Vagina (tissue), 2 donors: ENCODE measurements around the gene ADD1.

Experiments used
- POLR2AphosphoS5 ChIP-seq, 2 donors: sonication (generic); formaldehyde crosslinking; IDR thresholded peaks; one replicate each; pipeline ENCODE4 v1.9.0; 2017; ENCODE audit warnings: antibody characterized with exemption in 2 of 2, mild to moderate bottlenecking in 2 of 2, low read depth in 1 of 2; ENCODE audit not compliant: insufficient read depth in 1 of 2
- TF ChIP-seq, protein P1 (sequence below), 3 experiments: fragments of 450-650 bp in 2 of 3; fragments of 200-600 bp in 1 of 3; sonication (generic) in 1 of 3; IDR thresholded peaks; one replicate each; pipeline ENCODE4 v1.5.1; 2017 to 2019; ENCODE audit warnings: antibody characterized with exemption in 3 of 3, mild to moderate bottlenecking in 2 of 3, moderate library complexity in 2 of 3

DNA sequence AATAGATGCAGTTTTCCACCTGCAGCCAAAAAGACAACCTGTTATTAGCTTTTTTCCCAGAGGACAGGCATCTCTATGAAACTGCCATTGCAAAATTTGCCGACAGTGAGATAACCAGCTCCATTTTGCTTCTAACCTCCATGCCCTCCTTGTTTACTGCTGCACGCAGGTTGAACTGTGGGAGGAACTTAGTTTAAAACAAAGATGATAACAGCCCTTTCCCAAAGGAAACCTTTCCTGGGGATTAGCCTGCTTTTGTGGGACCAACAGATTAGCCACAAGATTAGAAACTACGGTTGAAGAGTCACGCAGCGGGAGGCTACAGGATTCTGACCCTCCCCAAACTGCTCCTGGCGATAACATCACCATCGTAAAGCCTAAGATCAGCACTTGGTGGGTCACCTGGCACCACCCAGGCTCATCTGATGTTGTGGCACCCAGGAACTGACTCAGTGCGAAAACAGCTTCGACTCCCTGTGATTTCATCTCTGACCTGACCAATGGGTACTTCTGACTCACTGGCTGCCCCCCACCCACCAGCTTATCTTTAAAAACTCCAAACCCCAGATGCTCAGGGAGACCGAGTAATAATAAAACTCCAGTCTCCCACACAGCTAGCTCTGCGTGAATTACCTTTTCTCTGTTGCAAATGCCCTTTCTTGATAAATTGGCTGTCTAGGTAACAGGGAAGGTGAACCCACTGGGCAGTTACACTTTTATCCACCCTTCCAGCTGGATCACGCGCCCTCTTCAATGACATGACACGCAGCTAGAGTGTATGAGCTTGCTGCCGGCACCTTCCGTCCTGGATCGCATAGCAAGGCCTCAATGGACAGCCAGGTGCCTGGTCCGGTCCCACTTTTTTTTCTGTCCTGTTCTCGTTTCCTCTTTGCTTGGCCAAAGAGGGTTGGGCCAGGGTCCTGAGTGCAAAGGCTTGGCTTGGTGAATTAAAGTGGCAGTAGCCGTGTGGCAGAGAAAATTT, 92.4 kb downstream of the ADD1 start:
- no peak for TF ChIP-seq POLR2AphosphoS5 (IDR thresholded peaks at IDR 0.05; ENCODE audit: insufficient read depth in 1 of 2, low read depth in 1 of 2)
- TF ChIP-seq, protein P1, sequence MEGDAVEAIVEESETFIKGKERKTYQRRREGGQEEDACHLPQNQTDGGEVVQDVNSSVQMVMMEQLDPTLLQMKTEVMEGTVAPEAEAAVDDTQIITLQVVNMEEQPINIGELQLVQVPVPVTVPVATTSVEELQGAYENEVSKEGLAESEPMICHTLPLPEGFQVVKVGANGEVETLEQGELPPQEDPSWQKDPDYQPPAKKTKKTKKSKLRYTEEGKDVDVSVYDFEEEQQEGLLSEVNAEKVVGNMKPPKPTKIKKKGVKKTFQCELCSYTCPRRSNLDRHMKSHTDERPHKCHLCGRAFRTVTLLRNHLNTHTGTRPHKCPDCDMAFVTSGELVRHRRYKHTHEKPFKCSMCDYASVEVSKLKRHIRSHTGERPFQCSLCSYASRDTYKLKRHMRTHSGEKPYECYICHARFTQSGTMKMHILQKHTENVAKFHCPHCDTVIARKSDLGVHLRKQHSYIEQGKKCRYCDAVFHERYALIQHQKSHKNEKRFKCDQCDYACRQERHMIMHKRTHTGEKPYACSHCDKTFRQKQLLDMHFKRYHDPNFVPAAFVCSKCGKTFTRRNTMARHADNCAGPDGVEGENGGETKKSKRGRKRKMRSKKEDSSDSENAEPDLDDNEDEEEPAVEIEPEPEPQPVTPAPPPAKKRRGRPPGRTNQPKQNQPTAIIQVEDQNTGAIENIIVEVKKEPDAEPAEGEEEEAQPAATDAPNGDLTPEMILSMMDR (IDR thresholded peaks at IDR 0.05) = no peak
